ENCODE results near the gene NDUFAF8. TPM values are rescaled to one million over a fixed set of nuclear protein-coding genes. Genes with fewer than 3 reads are reported as not detected.

Gene NDUFAF8
- total and polyA plus RNA-seq, 4 donors: 20.2 to 46.5 (median 26.9) TPM

- no peaks in the 10 kb centered on the region for H3K27me3 ChIP-seq (ENCODE audit: control insufficient read depth in 1 of 2, insufficient read depth in 2 of 2, low read length in 1 of 2)
- ATAC-seq (ENCODE audit: low FRiP score) (no peak), DNase-seq (no peak)
- 77 to 78% methylated on average over 12 of the region's 12 CpGs for WGBS, 2 donors
- intact Hi-C loops (cut with DNase I): loop anchor here in 1 of 2 donors (5.0 kb wide), 2 partner anchors 81 to 131 kb away; no protein-coding TSS in a partner anchor
- peaks cover 0 to 4% of the 10 kb centered on the region in 2 donors for H3K36me3 ChIP-seq (ENCODE audit: control insufficient read depth in 1 of 2, insufficient read depth in 2 of 2, low read length in 1 of 2)
- H3K4me3 ChIP-seq (ENCODE audit: low read length in 2 of 2): no peak overlapping the region
- no peaks in the 10 kb centered on the region for H3K9me3 ChIP-seq (ENCODE audit: control insufficient read depth, low read length)
- H3K27ac ChIP-seq (ENCODE audit: low read depth in 1 of 2, low read length in 2 of 2): no peak overlapping the region
- no peaks in the 10 kb centered on the region for H3K4me1 ChIP-seq (ENCODE audit: control insufficient read depth in 1 of 2, insufficient read depth in 2 of 2, low read length in 2 of 2)
Observed at GRCh38 chr17:81256616-81257015, 17.5 kb downstream of the NDUFAF8 start.

DNA sequence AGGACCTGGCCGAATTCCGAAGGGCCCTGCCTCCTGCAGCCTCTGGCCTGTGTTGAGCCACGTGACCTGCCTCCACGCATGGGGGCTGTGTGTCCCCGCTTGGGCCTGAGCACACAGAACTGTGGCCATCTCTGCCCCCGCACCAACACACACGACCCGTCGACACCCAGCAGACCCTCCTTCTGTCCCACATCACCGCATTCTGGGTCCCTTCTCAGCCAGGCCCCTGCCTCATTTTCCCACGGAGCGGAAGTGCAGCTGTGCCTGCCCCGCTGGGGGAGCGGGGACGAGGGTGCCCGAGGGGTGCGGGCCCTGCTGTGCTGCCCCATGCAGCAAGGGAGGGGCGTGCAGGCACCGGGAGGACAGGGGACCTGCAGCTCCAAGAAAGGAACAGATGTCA is 18.4 kb downstream of the NDUFAF8 start:
- Histone ChIP-seq H3K27me3 (ENCODE audit: control insufficient read depth in 1 of 2, insufficient read depth in 2 of 2, low read length in 1 of 2) (no peaks in the 10 kb centered on the region), H3K9me3 (ENCODE audit: control insufficient read depth, low read length) (no peaks in the 10 kb centered on the region), H3K4me1 (ENCODE audit: control insufficient read depth in 1 of 2, insufficient read depth in 2 of 2, low read length in 2 of 2) (no peaks in the 10 kb centered on the region), H3K36me3 (ENCODE audit: control insufficient read depth in 1 of 2, insufficient read depth in 2 of 2, low read length in 1 of 2) (peaks cover 0 to 4% of the 10 kb centered on the region in 2 donors), H3K4me3 (ENCODE audit: low read length in 2 of 2) (no peak overlapping the region), H3K27ac (ENCODE audit: low read depth in 1 of 2, low read length in 2 of 2) (no peak overlapping the region)
- ATAC-seq (ENCODE audit: low FRiP score): no peak
- WGBS, 2 donors: 95 to 97% methylated on average over 19 of the region's 19 CpGs
- intact Hi-C loops (cut with DNase I): loop anchor here in 1 of 2 donors (5.0 kb wide), 2 partner anchors 80 to 130 kb away; no protein-coding TSS in a partner anchor
- no peak for DNase-seq

- WGBS, 2 donors: 90 to 93% methylated on average over 20 of the region's 20 CpGs
- H3K27me3 ChIP-seq (ENCODE audit: control insufficient read depth in 1 of 2, insufficient read depth in 2 of 2, low read length in 1 of 2): no peaks in the 10 kb centered on the region
- intact Hi-C loops (cut with DNase I): loop anchor here in 1 of 2 donors (5.0 kb wide), 2 partner anchors 79 to 129 kb away; no protein-coding TSS in a partner anchor
Observed at GRCh38 chr17:81258292-81258691, 19.2 kb downstream of the NDUFAF8 start.

DNA sequence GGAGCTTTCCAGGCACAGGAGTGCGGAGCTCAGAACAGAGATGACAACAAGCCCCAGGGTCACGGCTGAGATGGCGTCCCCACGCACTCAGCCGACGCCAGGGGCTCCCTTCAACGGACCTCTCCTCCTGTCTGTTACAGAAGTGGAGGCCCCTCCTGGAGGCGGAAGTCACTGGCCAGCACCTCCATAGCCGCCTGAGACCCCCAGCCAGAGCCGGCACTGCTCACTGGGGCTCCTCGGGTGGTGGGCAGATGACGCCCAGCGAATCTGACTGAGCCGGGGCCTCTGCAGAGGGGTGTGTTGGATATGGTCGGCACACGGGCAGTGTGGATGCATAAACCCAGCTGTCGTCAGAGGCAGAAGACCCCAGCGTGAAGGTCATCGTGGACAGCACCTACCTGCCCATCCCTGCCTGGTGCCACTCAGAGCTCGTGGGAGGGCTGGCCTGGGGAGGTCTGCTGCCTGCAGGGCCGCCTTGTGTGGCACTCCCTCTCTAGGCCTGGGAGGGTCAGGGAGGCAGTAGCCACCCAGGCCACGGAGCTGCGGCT is 20.0 kb downstream of the NDUFAF8 start:
- H3K4me3 ChIP-seq (ENCODE audit: low read length in 2 of 2): no peak overlapping the region
- H3K4me1 ChIP-seq (ENCODE audit: control insufficient read depth in 1 of 2, insufficient read depth in 2 of 2, low read length in 2 of 2): no peaks in the 10 kb centered on the region
- H3K36me3 ChIP-seq (ENCODE audit: control insufficient read depth in 1 of 2, insufficient read depth in 2 of 2, low read length in 1 of 2): peaks cover 0 to 4% of the 10 kb centered on the region in 2 donors
- ATAC-seq (ENCODE audit: low FRiP score): no peak
- 92 to 94% methylated on average over 22 to 23 of the region's 23 CpGs for WGBS, 2 donors
- intact Hi-C loops (cut with DNase I): loop anchor here in 1 of 2 donors (5.0 kb wide), 2 partner anchors 78 to 128 kb away; no protein-coding TSS in a partner anchor
- no peaks in the 10 kb centered on the region for H3K27me3 ChIP-seq (ENCODE audit: control insufficient read depth in 1 of 2, insufficient read depth in 2 of 2, low read length in 1 of 2)
- H3K9me3 ChIP-seq (ENCODE audit: control insufficient read depth, low read length): no peaks in the 10 kb centered on the region
- DNase-seq: no peak
- H3K27ac ChIP-seq (ENCODE audit: low read depth in 1 of 2, low read length in 2 of 2): no peak overlapping the region

More at GRCh38 chr17:81258292-81258691, 19.2 kb downstream of the NDUFAF8 start:
- Histone ChIP-seq H3K27ac (ENCODE audit: low read depth in 1 of 2, low read length in 2 of 2) (no peak overlapping the region), H3K9me3 (ENCODE audit: control insufficient read depth, low read length) (no peaks in the 10 kb centered on the region), H3K4me3 (ENCODE audit: low read length in 2 of 2) (no peak overlapping the region), H3K4me1 (ENCODE audit: control insufficient read depth in 1 of 2, insufficient read depth in 2 of 2, low read length in 2 of 2) (no peaks in the 10 kb centered on the region), H3K36me3 (ENCODE audit: control insufficient read depth in 1 of 2, insufficient read depth in 2 of 2, low read length in 1 of 2) (peaks cover 0 to 4% of the 10 kb centered on the region in 2 donors)
- no peak for DNase-seq
- no peak for ATAC-seq (ENCODE audit: low FRiP score)

GRCh38 chr17:81260171-81260570 is 21.1 kb downstream of the NDUFAF8 start:
- Histone ChIP-seq H3K36me3 (ENCODE audit: control insufficient read depth in 1 of 2, insufficient read depth in 2 of 2, low read length in 1 of 2) (peaks cover 0 to 7% of the 10 kb centered on the region in 2 donors), H3K4me3 (ENCODE audit: low read length in 2 of 2) (no peak overlapping the region), H3K27ac (ENCODE audit: low read depth in 1 of 2, low read length in 2 of 2) (no peak overlapping the region), H3K9me3 (ENCODE audit: control insufficient read depth, low read length) (no peaks in the 10 kb centered on the region), H3K4me1 (ENCODE audit: control insufficient read depth in 1 of 2, insufficient read depth in 2 of 2, low read length in 2 of 2) (no peaks in the 10 kb centered on the region), H3K27me3 (ENCODE audit: control insufficient read depth in 1 of 2, insufficient read depth in 2 of 2, low read length in 1 of 2) (no peaks in the 10 kb centered on the region)
- ATAC-seq (ENCODE audit: low FRiP score) (no peak), DNase-seq (no peak)
- WGBS, 2 donors: 93% methylated on average over 16 to 17 of the region's 17 CpGs
- intact Hi-C loops (cut with DNase I): no loop called here

- Histone ChIP-seq H3K4me1 (ENCODE audit: control insufficient read depth in 1 of 2, insufficient read depth in 2 of 2, low read length in 2 of 2) (no peaks in the 10 kb centered on the region), H3K4me3 (ENCODE audit: low read length in 2 of 2) (no peak overlapping the region), H3K27ac (ENCODE audit: low read depth in 1 of 2, low read length in 2 of 2) (no peak overlapping the region), H3K9me3 (ENCODE audit: control insufficient read depth, low read length) (no peaks in the 10 kb centered on the region), H3K27me3 (ENCODE audit: control insufficient read depth in 1 of 2, insufficient read depth in 2 of 2, low read length in 1 of 2) (no peaks in the 10 kb centered on the region), H3K36me3 (ENCODE audit: control insufficient read depth in 1 of 2, insufficient read depth in 2 of 2, low read length in 1 of 2) (peaks cover 0 to 7% of the 10 kb centered on the region in 2 donors)
- intact Hi-C loops (cut with DNase I): no loop called here
- no peak for ATAC-seq (ENCODE audit: low FRiP score)
- DNase-seq: no peak
- WGBS, 2 donors: 93 to 94% methylated on average over 19 of the region's 19 CpGs
Observed at GRCh38 chr17:81260641-81261040, 21.5 kb downstream of the NDUFAF8 start.

DNA sequence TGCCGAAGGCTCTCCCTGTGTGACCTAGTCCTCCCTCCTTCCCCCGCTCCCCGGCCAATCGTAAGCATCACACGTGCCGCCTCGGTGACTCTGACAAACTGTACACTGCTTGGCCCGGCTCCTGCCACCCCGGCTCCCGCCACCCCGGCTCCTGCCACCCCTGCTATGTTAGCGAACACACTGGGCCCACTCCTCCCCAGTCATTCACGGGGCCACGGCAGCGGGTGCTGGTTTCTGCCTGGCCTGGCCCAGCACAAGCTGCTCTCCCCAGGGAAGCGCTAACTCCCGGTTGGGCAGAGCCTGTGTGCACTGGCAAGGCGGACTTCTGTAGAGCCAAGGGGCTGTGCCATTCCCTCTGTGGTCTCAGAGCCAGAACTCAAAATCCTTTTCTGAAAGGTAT is 22.0 kb downstream of the NDUFAF8 start:
- no peaks in the 10 kb centered on the region for H3K9me3 ChIP-seq (ENCODE audit: control insufficient read depth, low read length)
- H3K36me3 ChIP-seq (ENCODE audit: control insufficient read depth in 1 of 2, insufficient read depth in 2 of 2, low read length in 1 of 2): peaks cover 0 to 7% of the 10 kb centered on the region in 2 donors
- ATAC-seq (ENCODE audit: low FRiP score): no peak
- WGBS, 2 donors: 31 to 70% methylated on average over 18 of the region's 18 CpGs
- H3K27me3 ChIP-seq (ENCODE audit: control insufficient read depth in 1 of 2, insufficient read depth in 2 of 2, low read length in 1 of 2): no peaks in the 10 kb centered on the region
- no peak overlapping the region for H3K27ac ChIP-seq (ENCODE audit: low read depth in 1 of 2, low read length in 2 of 2)
- no peak for DNase-seq
- H3K4me1 ChIP-seq (ENCODE audit: control insufficient read depth in 1 of 2, insufficient read depth in 2 of 2, low read length in 2 of 2): no peaks in the 10 kb centered on the region
- intact Hi-C loops (cut with DNase I): no loop called here
- no peak overlapping the region for H3K4me3 ChIP-seq (ENCODE audit: low read length in 2 of 2)

DNA sequence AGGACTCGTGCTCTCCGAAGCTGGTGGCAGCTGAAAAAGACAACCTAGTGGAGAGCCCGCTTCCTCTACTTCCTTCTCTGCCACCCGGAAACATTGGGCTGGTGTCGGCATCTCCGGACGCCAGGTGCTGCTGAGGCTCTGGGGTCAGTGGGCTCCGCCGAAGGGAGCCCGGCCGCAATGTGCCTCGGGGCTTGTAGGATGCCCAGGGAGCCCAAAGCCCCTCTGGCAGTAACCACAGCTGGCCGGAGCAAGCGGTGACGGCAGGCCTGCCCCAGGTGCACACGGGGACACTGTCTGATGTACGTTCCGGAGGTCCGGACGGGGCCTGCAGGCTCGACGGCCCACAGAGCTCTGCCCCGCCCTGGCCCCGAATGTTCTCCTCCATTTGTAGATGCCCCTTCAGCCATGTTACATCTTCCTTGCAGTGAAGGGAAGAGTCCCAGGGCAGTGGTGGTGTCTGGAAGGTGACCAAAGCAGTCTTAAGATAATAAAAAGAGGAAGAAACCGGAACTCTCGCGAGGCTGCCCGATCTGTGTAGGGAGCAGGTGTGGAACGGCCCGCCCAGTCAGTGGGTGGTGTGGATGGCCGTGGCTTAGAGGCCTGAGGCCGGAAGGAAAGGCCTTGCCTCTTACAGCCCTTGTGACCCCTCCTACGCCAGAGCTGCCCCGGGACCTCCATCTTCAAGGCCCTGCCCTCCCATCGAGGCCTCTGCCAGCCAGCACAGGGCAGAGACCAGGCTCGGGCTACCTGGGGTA is 22.6 kb downstream of the NDUFAF8 start:
- DNase-seq (no peak), ATAC-seq (ENCODE audit: low FRiP score) (no peak)
- Histone ChIP-seq H3K4me1 (ENCODE audit: control insufficient read depth in 1 of 2, insufficient read depth in 2 of 2, low read length in 2 of 2) (no peaks in the 10 kb centered on the region), H3K27me3 (ENCODE audit: control insufficient read depth in 1 of 2, insufficient read depth in 2 of 2, low read length in 1 of 2) (no peaks in the 10 kb centered on the region), H3K4me3 (ENCODE audit: low read length in 2 of 2) (no peak overlapping the region), H3K27ac (ENCODE audit: low read depth in 1 of 2, low read length in 2 of 2) (no peak overlapping the region), H3K36me3 (ENCODE audit: control insufficient read depth in 1 of 2, insufficient read depth in 2 of 2, low read length in 1 of 2) (peaks cover 0 to 7% of the 10 kb centered on the region in 2 donors), H3K9me3 (ENCODE audit: control insufficient read depth, low read length) (no peaks in the 10 kb centered on the region)
- 93% methylated on average over 36 of the region's 36 CpGs for whole genome bisulfite sequencing, 2 donors
- intact Hi-C loops (cut with DNase I): no loop called here
